ENCODE measurements around the gene CNTNAP2. TPM values are rescaled to one million over a fixed set of nuclear protein-coding genes. Genes with fewer than 3 reads are reported as not detected.
"Not testable (repeated sequence)": the region's sequence is repeated elsewhere in the genome, so short reads cannot be mapped to it uniquely, and the experiment has no call there.

CNTNAP2 gene
- total RNA-seq, 1 donor from 2014 or later = 0.59 TPM

DNA sequence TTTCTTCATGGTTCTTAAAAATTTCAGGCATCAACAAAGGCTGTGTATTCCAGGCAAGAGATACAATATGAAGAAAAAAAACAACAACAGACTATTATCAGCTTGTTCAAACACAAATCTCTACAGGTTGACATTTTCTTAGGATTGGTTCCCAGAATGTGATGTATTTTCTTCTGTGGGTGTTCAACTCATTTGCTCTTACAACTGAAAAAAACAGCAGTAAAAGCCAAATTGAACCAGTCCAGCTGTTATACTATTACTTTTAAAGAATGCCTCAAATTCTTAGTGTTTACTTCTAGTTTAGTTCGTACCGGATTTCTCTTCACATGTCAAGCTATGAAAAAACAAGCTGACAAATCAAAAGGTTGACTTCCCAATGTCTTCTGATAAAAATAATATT lies 60.7 kb downstream of the CNTNAP2 start:
- DNase-seq (no peak), ATAC-seq (no peak)
- no peak overlapping the region for H3K27ac ChIP-seq
- no peaks in the 10 kb centered on the region for H3K27me3 ChIP-seq (ENCODE audit: low read depth)
- no peak for TF ChIP-seq CTCF (IDR thresholded peaks at IDR 0.05)
- H3K4me1 ChIP-seq = no peaks in the 10 kb centered on the region
- no peaks in the 10 kb centered on the region for H3K9me3 ChIP-seq
- no peaks in the 10 kb centered on the region for H3K36me3 ChIP-seq
- intact Hi-C loops (cut with DNase I) = no loop called here
- H3K4me3 ChIP-seq = no peak overlapping the region

DNA sequence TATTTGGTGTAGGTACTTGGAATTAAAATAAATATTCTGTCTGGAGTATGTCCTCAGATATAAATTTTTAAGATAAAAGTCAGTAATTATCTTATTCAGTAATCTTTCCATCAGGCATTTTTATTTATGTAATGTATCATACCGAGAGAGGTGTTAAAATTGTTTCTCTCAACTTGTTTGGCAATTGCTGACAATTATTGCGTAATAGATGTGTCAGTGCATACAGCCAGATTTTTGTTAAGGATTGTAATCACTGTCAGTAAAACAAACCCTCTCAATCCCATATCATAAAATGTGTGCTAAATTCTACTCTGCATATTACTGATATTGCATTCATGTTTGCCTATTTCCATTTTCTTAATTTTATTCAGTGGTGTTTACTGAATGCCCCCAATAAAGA lies 69.2 kb downstream of the CNTNAP2 start:
- no peaks in the 10 kb centered on the region for H3K36me3 ChIP-seq
- H3K9me3 ChIP-seq = no peaks in the 10 kb centered on the region
- intact Hi-C loops (cut with DNase I) = no loop called here
- DNase-seq = no peak
- ATAC-seq = no peak
- no peak for TF ChIP-seq CTCF (IDR thresholded peaks at IDR 0.05)
- H3K4me1 ChIP-seq = no peaks in the 10 kb centered on the region
- H3K4me3 ChIP-seq = no peak overlapping the region
- H3K27ac ChIP-seq = no peak overlapping the region
- H3K27me3 ChIP-seq (ENCODE audit: low read depth) = no peaks in the 10 kb centered on the region

GRCh38 chr7:146191428-146191827 lies 74.8 kb downstream of the CNTNAP2 start:
- intact Hi-C loops (cut with DNase I) = not testable (repeated sequence)

GRCh38 chr7:146201945-146202344 lies 85.3 kb downstream of the CNTNAP2 start:
- intact Hi-C loops (cut with DNase I) = no loop called here
- H3K9me3 ChIP-seq = no peaks in the 10 kb centered on the region
- no peak for DNase-seq
- H3K36me3 ChIP-seq = no peaks in the 10 kb centered on the region
- no peak overlapping the region for H3K4me3 ChIP-seq
- no peaks in the 10 kb centered on the region for H3K27me3 ChIP-seq (ENCODE audit: low read depth)
- no peak overlapping the region for H3K27ac ChIP-seq
- H3K4me1 ChIP-seq = no peaks in the 10 kb centered on the region
- TF ChIP-seq CTCF (IDR thresholded peaks at IDR 0.05) = no peak
- no peak for ATAC-seq

More at GRCh38 chr7:146191428-146191827, 74.8 kb downstream of the CNTNAP2 start:
- not testable (repeated sequence) for H3K36me3 ChIP-seq; DNase-seq; H3K4me3 ChIP-seq; ATAC-seq; H3K27ac ChIP-seq; H3K9me3 ChIP-seq; H3K4me1 ChIP-seq; H3K27me3 ChIP-seq (ENCODE audit: low read depth)

- intact Hi-C loops (cut with DNase I) = no loop called here
- H3K36me3 ChIP-seq = no peaks in the 10 kb centered on the region
- H3K9me3 ChIP-seq = no peaks in the 10 kb centered on the region
- no peaks in the 10 kb centered on the region for H3K4me1 ChIP-seq
- DNase-seq (no peak), ATAC-seq (no peak)
- H3K27ac ChIP-seq = no peak overlapping the region
- TF ChIP-seq CTCF (IDR thresholded peaks at IDR 0.05) = no peak
- no peak overlapping the region for H3K4me3 ChIP-seq
- no peaks in the 10 kb centered on the region for H3K27me3 ChIP-seq (ENCODE audit: low read depth)
These were observed 89.7 kb downstream of the CNTNAP2 start for GRCh38 chr7:146206270-146206669.

- ATAC-seq (no peak), DNase-seq (no peak)
- H3K27ac ChIP-seq = no peak overlapping the region
- H3K4me3 ChIP-seq = no peak overlapping the region
- no peaks in the 10 kb centered on the region for H3K27me3 ChIP-seq (ENCODE audit: low read depth)
- H3K36me3 ChIP-seq = no peaks in the 10 kb centered on the region
- no peaks in the 10 kb centered on the region for H3K4me1 ChIP-seq
- H3K9me3 ChIP-seq = no peaks in the 10 kb centered on the region
- TF ChIP-seq CTCF (IDR thresholded peaks at IDR 0.05) = no peak
- intact Hi-C loops (cut with DNase I) = no loop called here
These were observed 91.9 kb downstream of the CNTNAP2 start for GRCh38 chr7:146208492-146208891.

Measured in lower lobe of right lung (tissue), 2 donors.